Measurements from ENCODE around the gene DHDH.

Gene DHDH

GRCh38 chr19:48993175-48994034 lies 59.9 kb downstream of the DHDH start, which contains the start of the genes GYS1 and RUVBL2:
TSS of gene GYS1 (minus strand) at chr19:48993309. CDS start at chr19:48993112, 197 bp downstream.
TSS of gene RUVBL2 (plus strand) at chr19:48993887. CDS start at chr19:48993912, 25 bp downstream.
- DNase-seq, result peak; percentile 99

- DNase-seq, result no peak
Observed at GRCh38 chr19:48994035-48994386, 60.5 kb downstream of the DHDH start.
